Parathyroid adenoma (tissue), 2 donors: Measurements from ENCODE around the gene NDUFA11.

Source experiments
- H2AFZ ChIP-seq: fragments of 300-600 bp; sonication (generic); one replicate; pipeline ENCODE4 v1.7.0; 2017; ENCODE audit warnings: antibody characterized with exemption, mild to moderate bottlenecking
- H3K27ac ChIP-seq: fragments of 300-600 bp; sonication (generic); one replicate; pipeline ENCODE4 v1.7.0; 2017
- H3K27me3 ChIP-seq: fragments of 300-600 bp; sonication (generic); one replicate; pipeline ENCODE4 v1.7.0; 2017; ENCODE audit warnings: low read length; ENCODE audit not compliant: control insufficient read depth, insufficient read depth
- H3K36me3 ChIP-seq: fragments of 300-600 bp; sonication (generic); one replicate; pipeline ENCODE4 v1.7.0; 2017; ENCODE audit warnings: low read length; ENCODE audit not compliant: control insufficient read depth, insufficient read depth
- H3K4me1 ChIP-seq: fragments of 300-600 bp; sonication (generic); one replicate; pipeline ENCODE4 v1.7.0; 2017; ENCODE audit warnings: control low read depth
- H3K4me2 ChIP-seq: fragments of 300-600 bp; sonication (generic); one replicate; pipeline ENCODE4 v1.7.0; 2017; ENCODE audit warnings: low read length
- H3K4me3 ChIP-seq: fragments of 300-600 bp; sonication (generic); one replicate; pipeline ENCODE4 v1.7.0; 2017; ENCODE audit warnings: low read depth, low read length
- H3K79me2 ChIP-seq: fragments of 300-600 bp; sonication (generic); one replicate; pipeline ENCODE4 v1.7.0; 2017; ENCODE audit warnings: control low read depth
- H3K9ac ChIP-seq: fragments of 300-600 bp; sonication (generic); one replicate; pipeline ENCODE4 v1.7.0; 2017; ENCODE audit warnings: mild to moderate bottlenecking
- H3K9me3 ChIP-seq: fragments of 300-600 bp; sonication (generic); one replicate; pipeline ENCODE4 v1.7.0; 2017; ENCODE audit warnings: low read length; ENCODE audit not compliant: control insufficient read depth
- TF ChIP-seq, protein P1 (sequence below): fragments of 300-600 bp; sonication (generic); IDR thresholded peaks from one replicate; pipeline ENCODE4 v1.7.0; 2017; ENCODE audit warnings: antibody characterized with exemption, mild to moderate bottlenecking
- donor health status: primary hyperparathyroidism.

Gene NDUFA11

GRCh38 chr19:5929179-5929578 is 25.6 kb upstream of the NDUFA11 start:
- H3K4me2 ChIP-seq = no peak overlapping the region
- no peaks in the 10 kb centered on the region for H3K9me3 ChIP-seq
- TF ChIP-seq, protein P1, sequence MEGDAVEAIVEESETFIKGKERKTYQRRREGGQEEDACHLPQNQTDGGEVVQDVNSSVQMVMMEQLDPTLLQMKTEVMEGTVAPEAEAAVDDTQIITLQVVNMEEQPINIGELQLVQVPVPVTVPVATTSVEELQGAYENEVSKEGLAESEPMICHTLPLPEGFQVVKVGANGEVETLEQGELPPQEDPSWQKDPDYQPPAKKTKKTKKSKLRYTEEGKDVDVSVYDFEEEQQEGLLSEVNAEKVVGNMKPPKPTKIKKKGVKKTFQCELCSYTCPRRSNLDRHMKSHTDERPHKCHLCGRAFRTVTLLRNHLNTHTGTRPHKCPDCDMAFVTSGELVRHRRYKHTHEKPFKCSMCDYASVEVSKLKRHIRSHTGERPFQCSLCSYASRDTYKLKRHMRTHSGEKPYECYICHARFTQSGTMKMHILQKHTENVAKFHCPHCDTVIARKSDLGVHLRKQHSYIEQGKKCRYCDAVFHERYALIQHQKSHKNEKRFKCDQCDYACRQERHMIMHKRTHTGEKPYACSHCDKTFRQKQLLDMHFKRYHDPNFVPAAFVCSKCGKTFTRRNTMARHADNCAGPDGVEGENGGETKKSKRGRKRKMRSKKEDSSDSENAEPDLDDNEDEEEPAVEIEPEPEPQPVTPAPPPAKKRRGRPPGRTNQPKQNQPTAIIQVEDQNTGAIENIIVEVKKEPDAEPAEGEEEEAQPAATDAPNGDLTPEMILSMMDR = no peak
- no peak overlapping the region for H3K9ac ChIP-seq
- no peak overlapping the region for H3K27ac ChIP-seq
- H3K4me3 ChIP-seq = no peak overlapping the region
- H3K36me3 ChIP-seq = no peaks in the 10 kb centered on the region
- no peak overlapping the region for H2AFZ ChIP-seq
- no peaks in the 10 kb centered on the region for H3K4me1 ChIP-seq
- no peaks in the 10 kb centered on the region for H3K27me3 ChIP-seq
- peaks cover 10% of the 10 kb centered on the region for H3K79me2 ChIP-seq

GRCh38 chr19:5927441-5927821 is 23.8 kb upstream of the NDUFA11 start:
- no peaks in the 10 kb centered on the region for H3K36me3 ChIP-seq

GRCh38 chr19:5926641-5927440 is 23.3 kb upstream of the NDUFA11 start:
- Histone ChIP-seq H3K9me3 (no peaks in the 10 kb centered on the region), H3K79me2 (no peaks in the 10 kb centered on the region), H3K4me1 (no peaks in the 10 kb centered on the region), H3K4me2 (no peak overlapping the region), H3K36me3 (no peaks in the 10 kb centered on the region), H2AFZ (no peak overlapping the region), H3K4me3 (no peak overlapping the region), H3K27ac (peak overlapping the region; percentile 48), H3K27me3 (no peaks in the 10 kb centered on the region), H3K9ac (no peak overlapping the region)
- TF ChIP-seq, protein P1 = no peak

More at GRCh38 chr19:5927441-5927821, 23.8 kb upstream of the NDUFA11 start:
- Histone ChIP-seq H3K4me1 (no peaks in the 10 kb centered on the region), H2AFZ (no peak overlapping the region), H3K27ac (peak overlapping the region; percentile 48), H3K79me2 (no peaks in the 10 kb centered on the region), H3K9ac (no peak overlapping the region), H3K27me3 (no peaks in the 10 kb centered on the region), H3K9me3 (no peaks in the 10 kb centered on the region), H3K4me3 (no peak overlapping the region), H3K4me2 (no peak overlapping the region)
- TF ChIP-seq, protein P1 = no peak

- no peaks in the 10 kb centered on the region for H3K9me3 ChIP-seq
- no peaks in the 10 kb centered on the region for H3K36me3 ChIP-seq
- no peak overlapping the region for H2AFZ ChIP-seq
- H3K9ac ChIP-seq = no peak overlapping the region
- TF ChIP-seq, protein P1 = no peak
- no peak overlapping the region for H3K27ac ChIP-seq
- no peaks in the 10 kb centered on the region for H3K4me1 ChIP-seq
- no peaks in the 10 kb centered on the region for H3K79me2 ChIP-seq
- H3K4me3 ChIP-seq = no peak overlapping the region
- no peaks in the 10 kb centered on the region for H3K27me3 ChIP-seq
- H3K4me2 ChIP-seq = no peak overlapping the region
These were observed 22.3 kb upstream of the NDUFA11 start for GRCh38 chr19:5925830-5926427.
